Large intestine (tissue), 3 donors: ENCODE measurements around the gene MCUR1. TPM values are rescaled to one million over a fixed set of nuclear protein-coding genes. Genes with fewer than 3 reads are reported as not detected.

Experiments used
- DNase-seq, 2 donors: peaks; one replicate each; pipeline versions ENCODE4 v3.0.0 to v3.0.0-alpha.2; 2013
- H3K27ac ChIP-seq: one replicate; pipeline ENCODE4 v1.5.1; 2013; ENCODE audit warnings: low read length
- H3K27me3 ChIP-seq: 2 replicates; pipeline ENCODE4 v1.6.1; 2013; ENCODE audit warnings: low read length; ENCODE audit not compliant: control insufficient read depth, insufficient read depth
- H3K36me3 ChIP-seq: 2 replicates; pipeline ENCODE4 v1.6.1; 2013; ENCODE audit warnings: low read length; ENCODE audit not compliant: control insufficient read depth, insufficient read depth
- H3K4me1 ChIP-seq: one replicate; pipeline ENCODE4 v1.6.1; 2013; ENCODE audit warnings: low read length; ENCODE audit not compliant: control insufficient read depth, insufficient read depth
- H3K4me3 ChIP-seq: one replicate; pipeline ENCODE4 v1.5.1; 2013; ENCODE audit warnings: low read length
- H3K9me3 ChIP-seq: one replicate; pipeline ENCODE4 v1.6.1; 2013; ENCODE audit warnings: mild to moderate bottlenecking, low read depth, low read length, moderate library complexity; ENCODE audit not compliant: control insufficient read depth
- WGBS: methylation state at CpG from one replicate; pipeline ENCODE4 v1.1.5; 2013; ENCODE audit warnings: low lambda C conversion rate; ENCODE audit not compliant: insufficient coverage; 5-methylcytosine and 5-hydroxymethylcytosine counted together
- polyA plus RNA-seq: library from polyadenylated mRNA; unstranded; fragments of 120-200 nt; gene quantifications from one replicate; pipeline ENCODE4 v1.2.1, GENCODE V29; 2013

MCUR1 gene
- polyA plus RNA-seq, 1 donor: 27.1 TPM

DNA sequence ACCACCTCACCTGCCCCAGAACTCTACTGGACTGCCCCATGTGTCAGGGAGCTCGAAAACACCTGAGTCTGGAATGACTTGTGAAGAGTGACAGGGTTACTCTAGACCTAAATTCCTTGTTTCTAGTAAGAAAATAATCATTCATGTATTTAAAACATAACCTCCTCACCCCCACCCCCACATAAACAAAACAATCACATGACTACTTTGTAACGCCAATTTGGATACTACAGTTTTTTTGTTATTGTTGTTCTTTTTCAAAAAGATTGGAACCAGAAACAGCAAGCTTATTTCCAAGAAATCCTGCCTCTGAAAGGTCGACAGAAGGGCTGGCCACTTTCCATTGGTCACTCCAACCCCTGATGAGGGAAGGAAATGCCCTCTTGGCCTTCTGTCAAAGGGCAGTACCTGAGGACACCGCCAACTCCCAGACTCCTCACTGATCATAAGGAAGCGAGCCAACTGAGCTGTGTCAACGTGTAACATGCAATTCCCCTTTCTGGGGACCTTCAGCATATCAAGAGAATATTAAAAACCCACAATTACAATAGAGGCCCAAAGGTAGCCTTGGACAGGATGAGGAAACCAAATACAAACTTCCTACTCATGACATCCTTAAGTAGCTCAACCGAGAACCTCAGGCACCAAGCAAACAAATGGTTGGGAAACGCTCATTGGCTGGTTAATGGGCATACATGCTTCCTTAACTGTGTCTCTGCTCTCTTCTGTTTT lies 2.6 kb downstream of the MCUR1 start:
- Histone ChIP-seq H3K27ac (peak overlapping the region; percentile 97), H3K4me3 (no peak overlapping the region), H3K36me3 (peaks cover 8% of the 10 kb centered on the region), H3K9me3 (no peaks in the 10 kb centered on the region), H3K4me1 (peaks cover 18% of the 10 kb centered on the region), H3K27me3 (no peaks in the 10 kb centered on the region)
- WGBS: 100% methylated on average over 1 of the region's 8 CpGs
- peak; percentile 17 to 43 for DNase-seq

DNA sequence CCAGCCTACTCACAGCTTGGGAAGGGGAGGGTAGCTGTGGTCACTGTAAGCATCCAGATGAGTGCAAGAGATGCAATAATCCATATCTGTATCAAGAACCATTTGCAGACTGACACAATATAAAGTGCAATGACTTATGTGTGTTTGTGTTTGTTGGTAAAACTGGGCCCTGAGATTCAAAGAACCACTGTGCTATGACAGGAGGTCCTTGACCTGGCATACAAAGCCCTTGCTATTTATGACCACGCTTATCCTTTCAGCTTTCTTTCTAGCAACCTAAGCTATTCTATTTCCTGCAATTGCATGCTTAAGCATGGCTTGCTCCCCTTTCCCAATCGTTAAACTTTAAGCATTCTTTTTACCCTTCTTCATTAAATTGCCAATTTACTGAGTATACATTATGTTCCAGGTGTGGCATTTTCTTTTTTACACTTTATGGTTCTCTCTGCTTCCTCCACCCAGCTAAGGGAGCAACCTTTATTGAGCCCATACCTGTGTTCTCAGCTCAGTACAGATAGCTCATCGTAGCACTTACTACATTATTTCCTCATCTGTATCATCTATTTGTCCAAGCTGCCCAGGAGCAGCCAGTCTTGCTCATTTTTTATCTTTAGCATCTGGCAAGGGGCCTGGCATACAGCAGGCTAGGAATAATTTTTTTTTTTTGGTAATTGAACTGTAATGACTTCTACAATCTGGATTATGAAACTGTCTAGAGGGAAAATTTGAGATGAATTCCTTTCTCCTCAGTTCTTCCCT lies 3.5 kb downstream of the MCUR1 start:
- H3K9me3 ChIP-seq: no peaks in the 10 kb centered on the region
- peak; percentile 50 to 78 for DNase-seq
- peaks cover 18% of the 10 kb centered on the region for H3K4me1 ChIP-seq
- no peaks in the 10 kb centered on the region for H3K27me3 ChIP-seq
- peak overlapping the region; percentile 97 for H3K27ac ChIP-seq
- H3K36me3 ChIP-seq: peaks cover 12% of the 10 kb centered on the region
- WGBS: 27% methylated on average over 3 of the region's 3 CpGs
- no peak overlapping the region for H3K4me3 ChIP-seq

DNA sequence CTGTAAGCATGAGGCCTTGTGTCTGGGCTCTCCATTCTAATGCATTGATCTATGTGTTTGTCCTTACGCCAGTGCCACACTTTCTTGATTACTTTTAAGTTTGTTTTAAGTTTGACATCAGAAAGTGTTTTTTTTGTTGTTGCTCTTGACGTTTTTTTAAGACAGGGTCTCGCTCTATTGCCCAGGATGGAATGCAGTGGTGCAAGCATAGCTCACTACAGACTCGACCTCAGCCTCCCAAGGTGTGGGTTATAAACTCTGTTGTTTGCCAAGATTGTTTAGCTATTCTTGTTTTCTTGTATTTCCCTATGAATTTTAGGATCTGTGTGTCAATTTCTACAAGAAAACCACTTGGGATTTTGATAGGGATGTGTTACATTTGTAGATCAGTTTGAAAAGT lies 5.6 kb downstream of the MCUR1 start:
- Histone ChIP-seq H3K9me3 (no peaks in the 10 kb centered on the region), H3K4me1 (peaks cover 15% of the 10 kb centered on the region), H3K27me3 (no peaks in the 10 kb centered on the region), H3K27ac (no peak overlapping the region), H3K36me3 (peaks cover 23% of the 10 kb centered on the region), H3K4me3 (no peak overlapping the region)
- no peak for DNase-seq
- 100% methylated on average over 1 of the region's 4 CpGs for WGBS

DNA sequence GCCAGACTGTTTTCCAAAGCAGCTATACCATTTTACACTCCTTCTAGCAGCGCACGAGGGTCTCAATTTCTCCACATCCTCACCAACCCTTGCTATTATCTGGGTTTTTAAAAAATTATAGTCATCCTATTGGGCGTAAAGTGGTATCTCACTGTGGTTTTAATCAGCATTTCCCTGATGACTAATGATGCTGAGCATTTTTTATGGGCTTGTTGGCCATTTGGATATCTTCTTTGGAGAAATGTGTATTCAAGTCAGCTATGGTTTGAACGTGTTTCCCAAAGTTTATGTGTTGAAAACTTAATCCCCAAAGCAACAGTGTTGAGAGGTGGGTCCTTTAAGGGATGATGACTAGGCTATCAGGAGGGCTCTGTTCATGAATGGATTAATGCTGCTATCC lies 6.7 kb downstream of the MCUR1 start:
- no peaks in the 10 kb centered on the region for H3K9me3 ChIP-seq
- no peak overlapping the region for H3K4me3 ChIP-seq
- peaks cover 29% of the 10 kb centered on the region for H3K36me3 ChIP-seq
- no CpG with 5 or more reads among the region's 4 CpGs for WGBS
- H3K4me1 ChIP-seq: peaks cover 15% of the 10 kb centered on the region
- no peak for DNase-seq
- H3K27me3 ChIP-seq: no peaks in the 10 kb centered on the region
- H3K27ac ChIP-seq: no peak overlapping the region

DNA sequence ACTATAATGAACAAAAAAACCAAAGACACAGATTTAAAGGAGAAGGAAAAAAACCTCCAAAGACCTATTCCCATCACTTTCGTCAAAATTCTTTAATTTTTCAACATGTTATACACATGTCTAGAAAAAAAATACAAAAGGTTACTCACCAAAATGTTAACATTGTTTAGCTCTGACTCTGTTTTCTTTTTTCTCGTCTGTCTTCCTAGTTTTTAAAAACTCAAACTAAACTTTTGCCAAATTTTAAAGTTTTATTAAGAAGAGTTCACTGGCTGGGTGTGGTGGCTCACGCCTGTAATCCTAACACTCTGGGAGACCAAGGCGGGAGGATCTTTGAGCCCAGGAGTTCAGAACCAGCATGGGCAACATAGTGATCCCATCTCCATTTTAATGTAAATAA lies 10.8 kb downstream of the MCUR1 start:
- peaks cover 56% of the 10 kb centered on the region for H3K36me3 ChIP-seq
- no peaks in the 10 kb centered on the region for H3K9me3 ChIP-seq
- no peak overlapping the region for H3K27ac ChIP-seq
- no peak overlapping the region for H3K4me3 ChIP-seq
- WGBS: no CpG with 5 or more reads among the region's 4 CpGs
- no peaks in the 10 kb centered on the region for H3K4me1 ChIP-seq
- no peaks in the 10 kb centered on the region for H3K27me3 ChIP-seq
- no peak for DNase-seq

DNA sequence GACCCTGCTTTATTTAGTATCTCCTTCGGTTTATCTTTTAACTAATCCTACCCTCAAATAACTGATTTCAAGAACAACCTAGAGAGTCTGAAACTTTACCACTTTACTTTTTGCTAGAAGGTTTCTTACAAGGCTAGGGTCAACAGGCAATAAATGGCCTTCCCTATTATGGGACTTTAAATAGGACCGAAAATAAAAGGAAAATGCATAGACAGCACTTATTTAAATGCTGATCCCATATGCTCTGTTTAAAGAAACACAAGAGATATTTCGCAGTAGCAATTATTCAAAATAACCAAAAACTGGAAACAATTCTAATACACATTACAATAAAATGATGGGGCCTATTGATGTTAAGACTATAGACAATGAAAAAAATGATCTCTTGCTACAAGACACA lies 13.7 kb downstream of the MCUR1 start:
- H3K27ac ChIP-seq: no peak overlapping the region
- peaks cover 2% of the 10 kb centered on the region for H3K4me1 ChIP-seq
- DNase-seq: no peak
- no peaks in the 10 kb centered on the region for H3K9me3 ChIP-seq
- no peaks in the 10 kb centered on the region for H3K27me3 ChIP-seq
- WGBS: 56% methylated on average over 1 of the region's 3 CpGs
- H3K36me3 ChIP-seq: peaks cover 47% of the 10 kb centered on the region
- H3K4me3 ChIP-seq: no peak overlapping the region

DNA sequence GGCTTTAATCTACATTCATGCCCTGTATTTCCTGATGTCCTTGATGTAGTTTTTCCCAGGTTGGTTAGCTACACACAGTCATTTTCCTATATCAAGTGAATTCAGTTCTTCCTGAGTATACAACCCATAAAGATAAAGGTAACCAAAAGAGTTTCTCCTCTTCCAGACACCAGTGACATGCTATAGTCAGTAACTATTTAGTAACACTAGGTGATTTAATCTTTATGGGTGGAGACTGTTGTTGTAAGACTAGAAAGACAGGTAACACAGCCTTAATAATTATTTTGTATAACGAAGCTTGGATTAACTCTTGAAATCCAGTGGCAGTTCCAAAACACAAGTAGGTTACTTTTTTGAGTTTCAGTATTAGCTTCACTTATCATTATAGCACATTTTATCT lies 17.6 kb downstream of the MCUR1 start:
- peak in 1 of 2 donors; percentile 12 for DNase-seq
- no peaks in the 10 kb centered on the region for H3K9me3 ChIP-seq
- 20% methylated on average over 1 of the region's 1 CpG for WGBS
- no peak overlapping the region for H3K27ac ChIP-seq
- H3K36me3 ChIP-seq: peaks cover 45% of the 10 kb centered on the region
- H3K4me3 ChIP-seq: no peak overlapping the region
- peaks cover 4% of the 10 kb centered on the region for H3K4me1 ChIP-seq
- H3K27me3 ChIP-seq: no peaks in the 10 kb centered on the region

DNA sequence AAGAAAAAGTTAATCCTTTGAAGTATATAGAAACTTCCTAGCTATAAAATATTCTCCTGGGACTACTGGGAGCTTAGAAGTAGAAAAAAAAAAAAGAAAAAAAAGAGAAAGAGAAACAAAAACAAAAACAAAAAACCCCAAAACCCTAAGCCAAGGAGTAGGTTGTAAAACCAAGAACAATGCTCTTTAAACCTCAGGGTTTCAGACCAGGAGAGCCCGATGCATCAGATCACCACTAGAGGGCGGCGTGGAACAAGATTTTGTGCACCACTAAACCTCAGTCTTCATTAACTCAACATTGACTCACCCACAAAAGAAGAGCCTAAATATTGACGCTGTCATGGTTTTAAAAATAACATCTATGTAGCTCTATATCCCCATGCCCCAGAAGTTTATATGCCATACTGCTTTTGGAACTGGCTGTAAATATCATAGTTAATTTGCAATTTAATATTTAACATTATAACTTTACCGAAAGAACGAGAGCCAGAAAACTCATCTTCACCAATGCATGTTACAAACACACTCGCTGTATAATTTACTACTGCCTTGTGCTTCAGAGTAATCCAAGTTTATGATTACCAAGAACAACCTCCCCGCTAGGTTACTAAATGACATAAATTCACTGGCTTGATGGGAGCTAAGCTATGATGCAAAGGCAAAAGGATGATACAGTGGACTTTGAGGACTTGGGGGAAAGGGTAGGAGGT lies 19.2 kb downstream of the MCUR1 start:
- Histone ChIP-seq H3K27me3 (no peaks in the 10 kb centered on the region), H3K27ac (peak overlapping the region; percentile 18), H3K9me3 (no peaks in the 10 kb centered on the region), H3K36me3 (peaks cover 36% of the 10 kb centered on the region), H3K4me3 (no peak overlapping the region), H3K4me1 (peaks cover 4% of the 10 kb centered on the region)
- WGBS: no CpG with 5 or more reads among the region's 8 CpGs
- peak; percentile 56 to 75 for DNase-seq

DNA sequence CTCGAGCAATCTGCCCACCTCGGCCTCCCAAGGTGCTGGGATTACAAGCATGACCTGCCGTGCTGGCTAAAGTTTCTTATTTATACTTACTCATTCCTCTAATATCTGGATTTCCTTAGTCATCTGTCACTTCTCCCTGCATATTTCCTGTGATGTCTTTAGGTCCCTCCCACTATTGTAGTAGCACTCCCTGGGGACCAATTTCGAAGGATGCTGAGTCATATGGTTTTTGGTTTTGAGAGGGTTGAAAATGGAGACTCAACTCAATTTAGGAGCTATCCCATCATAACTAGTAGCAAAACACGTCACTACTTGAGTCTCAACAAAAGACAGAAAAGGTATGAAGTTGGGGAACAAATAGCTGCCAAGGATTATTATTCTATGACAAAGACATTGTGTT lies 20.2 kb downstream of the MCUR1 start:
- no peak for DNase-seq
- Histone ChIP-seq H3K27me3 (no peaks in the 10 kb centered on the region), H3K27ac (no peak overlapping the region), H3K4me1 (peaks cover 4% of the 10 kb centered on the region), H3K36me3 (peaks cover 33% of the 10 kb centered on the region), H3K9me3 (no peaks in the 10 kb centered on the region), H3K4me3 (no peak overlapping the region)
- 100% methylated on average over 1 of the region's 5 CpGs for WGBS

DNA sequence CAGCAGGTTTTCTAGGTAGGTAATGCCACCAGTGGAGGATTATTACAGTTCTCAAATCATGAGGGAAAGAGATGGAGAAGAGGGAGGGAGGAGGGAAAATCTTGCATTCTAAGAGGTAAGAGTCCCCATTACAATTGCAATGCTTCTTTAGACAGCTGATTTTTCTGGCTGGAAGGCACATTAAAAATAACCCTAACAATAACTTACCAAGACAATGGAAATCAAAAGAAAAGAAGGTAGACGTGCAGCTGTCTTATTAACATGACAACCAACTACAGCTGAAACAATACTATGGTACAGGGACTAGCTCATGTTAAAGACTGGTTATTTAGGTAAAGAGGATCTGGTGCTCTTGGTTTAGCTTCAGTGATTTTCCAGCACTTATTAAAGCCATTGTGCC lies 24.6 kb downstream of the MCUR1 start:
- WGBS: no CpG with 5 or more reads among the region's 1 CpG
- H3K27ac ChIP-seq: no peak overlapping the region
- no peak overlapping the region for H3K4me3 ChIP-seq
- H3K9me3 ChIP-seq: no peaks in the 10 kb centered on the region
- no peaks in the 10 kb centered on the region for H3K27me3 ChIP-seq
- no peaks in the 10 kb centered on the region for H3K4me1 ChIP-seq
- DNase-seq: no peak
- H3K36me3 ChIP-seq: peaks cover 31% of the 10 kb centered on the region
